Right atrium auricular region (tissue), 2 donors: ENCODE data around the gene UBASH3B. TPM values are rescaled to one million over a fixed set of nuclear protein-coding genes. Genes with fewer than 3 reads are reported as not detected.

Experiments used
- DNase-seq: peaks from one replicate; pipeline ENCODE4 v3.0.0-alpha.2; 2019; ENCODE audit warnings: low spot score
- H3K27ac ChIP-seq, 2 donors: fragments of 200-600 bp; sonication (generic); 1 replicate in 1 of 2; 2 replicates in 1 of 2; pipeline ENCODE4 v1.5.1; 2016 to 2019
- H3K27me3 ChIP-seq, 2 donors: fragments of 200-600 bp; sonication (generic); one replicate each; pipeline versions ENCODE4 v1.5.1 to v1.6.0; 2017 to 2019
- H3K36me3 ChIP-seq: fragments of 200-600 bp; sonication (generic); one replicate; pipeline ENCODE4 v1.5.1; 2016
- H3K4me1 ChIP-seq, 2 donors: fragments of 200-600 bp; sonication (generic); one replicate each; pipeline versions ENCODE4 v1.5.1 to v1.6.0; 2017 to 2019
- H3K4me3 ChIP-seq, 2 donors: fragments of 200-600 bp; sonication (generic); 1 replicate in 1 of 2; 2 replicates in 1 of 2; pipeline ENCODE4 v1.5.1; 2017 to 2019; ENCODE audit warnings: mild to moderate bottlenecking in 1 of 2, moderate library complexity in 1 of 2
- H3K9me3 ChIP-seq, 2 donors: fragments of 200-600 bp; sonication (generic); one replicate each; pipeline ENCODE4 v1.5.1; 2019
- total RNA-seq, 2 donors: library from RNA; depleted of rRNA; stranded (reverse); fragments of >200 nt; gene quantifications; one replicate each; pipeline ENCODE4 v1.1.0, GENCODE V29; 2016
- TF ChIP-seq, protein P1 (sequence below), 2 donors: fragments of 200-600 bp; sonication (generic); IDR thresholded peaks; one replicate each; pipeline ENCODE4 v1.5.1; 2019; ENCODE audit warnings: antibody characterized with exemption in 2 of 2

UBASH3B gene
- total RNA-seq, 2 donors from 2014 or later, result 1.7 to 1.8 TPM

DNA sequence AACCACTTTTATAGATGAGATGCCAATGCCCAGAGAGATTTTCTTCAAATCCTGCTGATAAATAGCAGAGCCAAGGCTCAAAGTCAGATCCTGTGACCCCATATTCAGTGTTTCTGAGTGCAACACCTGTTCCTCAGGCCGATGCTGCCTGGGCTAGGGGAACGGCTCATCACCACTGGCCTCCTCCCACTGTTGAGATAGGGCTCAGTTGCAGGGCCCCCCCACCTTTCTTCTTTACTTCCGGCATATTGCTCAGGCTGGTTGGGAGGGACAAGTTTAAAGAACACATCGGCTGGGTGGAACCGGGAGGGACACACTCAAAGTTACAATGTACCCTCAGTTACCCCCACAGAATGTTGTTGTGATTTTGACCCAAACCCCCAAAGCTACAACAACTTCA, 94.5 kb downstream of the UBASH3B start:
- H3K4me3 ChIP-seq, result no peak overlapping the region

DNA sequence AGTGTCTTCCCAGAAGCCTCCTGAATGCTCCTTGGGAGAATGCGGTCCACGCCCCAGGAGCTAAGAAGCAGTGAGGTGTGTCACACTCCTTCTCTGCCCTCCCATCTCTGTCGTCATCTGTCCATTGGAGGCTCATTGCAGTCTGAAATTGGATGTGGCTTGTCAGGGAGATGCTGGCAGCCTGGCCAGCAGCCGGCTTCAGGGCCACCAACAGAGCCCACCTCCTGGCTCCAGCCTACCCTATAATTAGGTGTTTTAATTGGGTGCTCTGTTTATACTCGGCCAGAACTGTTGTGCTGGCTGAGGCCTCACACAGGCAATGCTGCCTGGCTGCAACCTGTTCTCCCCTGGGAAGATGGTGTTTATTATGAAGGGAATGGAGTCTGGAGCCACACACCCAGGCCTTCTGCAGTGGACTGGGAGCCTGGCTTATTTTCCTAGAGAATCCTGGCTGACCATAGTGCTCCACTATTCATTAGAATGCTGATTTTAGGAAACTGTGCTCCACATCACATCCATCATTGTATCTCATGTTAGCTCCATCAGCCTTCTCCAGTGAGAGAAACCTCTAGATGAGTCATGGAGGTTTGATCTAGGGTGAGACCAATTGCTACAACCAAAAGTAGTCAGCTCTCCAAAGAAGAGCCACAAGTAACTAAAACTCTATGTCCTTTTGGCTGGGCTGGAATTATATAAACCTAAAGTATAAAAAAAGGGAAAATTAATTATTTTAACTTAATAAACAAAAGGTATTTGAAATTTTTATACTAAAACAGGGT, 96.0 kb downstream of the UBASH3B start:
- H3K27me3 ChIP-seq, result no peaks in the 10 kb centered on the region
- no peak for DNase-seq
- H3K27ac ChIP-seq, result no peak overlapping the region
- H3K4me1 ChIP-seq, result no peaks in the 10 kb centered on the region
- TF ChIP-seq, protein P1, sequence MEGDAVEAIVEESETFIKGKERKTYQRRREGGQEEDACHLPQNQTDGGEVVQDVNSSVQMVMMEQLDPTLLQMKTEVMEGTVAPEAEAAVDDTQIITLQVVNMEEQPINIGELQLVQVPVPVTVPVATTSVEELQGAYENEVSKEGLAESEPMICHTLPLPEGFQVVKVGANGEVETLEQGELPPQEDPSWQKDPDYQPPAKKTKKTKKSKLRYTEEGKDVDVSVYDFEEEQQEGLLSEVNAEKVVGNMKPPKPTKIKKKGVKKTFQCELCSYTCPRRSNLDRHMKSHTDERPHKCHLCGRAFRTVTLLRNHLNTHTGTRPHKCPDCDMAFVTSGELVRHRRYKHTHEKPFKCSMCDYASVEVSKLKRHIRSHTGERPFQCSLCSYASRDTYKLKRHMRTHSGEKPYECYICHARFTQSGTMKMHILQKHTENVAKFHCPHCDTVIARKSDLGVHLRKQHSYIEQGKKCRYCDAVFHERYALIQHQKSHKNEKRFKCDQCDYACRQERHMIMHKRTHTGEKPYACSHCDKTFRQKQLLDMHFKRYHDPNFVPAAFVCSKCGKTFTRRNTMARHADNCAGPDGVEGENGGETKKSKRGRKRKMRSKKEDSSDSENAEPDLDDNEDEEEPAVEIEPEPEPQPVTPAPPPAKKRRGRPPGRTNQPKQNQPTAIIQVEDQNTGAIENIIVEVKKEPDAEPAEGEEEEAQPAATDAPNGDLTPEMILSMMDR (IDR thresholded peaks at IDR 0.05), result no peak
- H3K9me3 ChIP-seq, result no peaks in the 10 kb centered on the region
- H3K36me3 ChIP-seq, result no peaks in the 10 kb centered on the region
- no peak overlapping the region for H3K4me3 ChIP-seq

More for the DNA sequence above, 94.5 kb downstream of the UBASH3B start:
- Histone ChIP-seq H3K27me3 (no peaks in the 10 kb centered on the region), H3K9me3 (no peaks in the 10 kb centered on the region), H3K4me1 (no peaks in the 10 kb centered on the region), H3K27ac (no peak overlapping the region), H3K36me3 (no peaks in the 10 kb centered on the region)
- TF ChIP-seq, protein P1 (IDR thresholded peaks at IDR 0.05), result no peak
- no peak for DNase-seq

DNA sequence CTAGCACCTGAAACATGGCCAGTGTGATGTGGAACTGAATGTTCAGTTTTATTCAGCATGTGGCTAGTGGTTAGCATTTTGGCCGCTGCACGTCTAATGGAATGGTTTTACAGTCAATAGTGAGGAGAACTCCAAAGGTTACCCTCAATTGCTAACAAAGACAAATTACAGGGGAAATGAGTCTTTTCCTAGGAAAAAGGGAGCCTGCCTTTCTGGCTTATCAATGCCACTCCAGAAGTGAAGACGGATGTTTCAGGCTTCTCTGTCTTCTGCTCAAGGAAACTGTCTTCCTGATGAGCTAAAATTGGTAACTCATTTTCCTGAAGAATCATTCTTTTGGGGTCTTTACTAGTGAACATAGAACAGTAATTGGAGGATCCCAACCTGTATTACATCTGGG, 98.5 kb downstream of the UBASH3B start:
- Histone ChIP-seq H3K4me1 (no peaks in the 10 kb centered on the region), H3K9me3 (no peaks in the 10 kb centered on the region), H3K36me3 (no peaks in the 10 kb centered on the region), H3K27ac (no peak overlapping the region), H3K4me3 (no peak overlapping the region), H3K27me3 (no peaks in the 10 kb centered on the region)
- TF ChIP-seq, protein P1 (IDR thresholded peaks at IDR 0.05), result no peak
- no peak for DNase-seq

GRCh38 chr11:122754553-122755322, 99.2 kb downstream of the UBASH3B start:
- H3K9me3 ChIP-seq, result no peaks in the 10 kb centered on the region
- DNase-seq, result no peak
- TF ChIP-seq, protein P1 (IDR thresholded peaks at IDR 0.05), result peak in 1 of 2 donors; percentile 37
- H3K27me3 ChIP-seq, result no peaks in the 10 kb centered on the region
- no peaks in the 10 kb centered on the region for H3K4me1 ChIP-seq
- no peaks in the 10 kb centered on the region for H3K36me3 ChIP-seq
- H3K27ac ChIP-seq, result no peak overlapping the region
- no peak overlapping the region for H3K4me3 ChIP-seq

- no peak overlapping the region for H3K27ac ChIP-seq
- H3K4me1 ChIP-seq, result no peaks in the 10 kb centered on the region
- H3K27me3 ChIP-seq, result no peaks in the 10 kb centered on the region
- TF ChIP-seq, protein P1 (IDR thresholded peaks at IDR 0.05), result no peak
- H3K36me3 ChIP-seq, result no peaks in the 10 kb centered on the region
- H3K9me3 ChIP-seq, result no peaks in the 10 kb centered on the region
- DNase-seq, result no peak
- H3K4me3 ChIP-seq, result no peak overlapping the region
These were observed 99.9 kb downstream of the UBASH3B start for GRCh38 chr11:122755409-122755808.
